Neuronal stem cell (in vitro differentiated cells): Measurements from ENCODE around the gene PEX16.
A peak's percentile ranks its signal among the peaks of the same experiment; 100 is the strongest.

ENCODE experiments used
- DNase-seq: peaks from one replicate; pipeline ENCODE4 v3.0.0-alpha.2; 2013; ENCODE audit warnings: low spot score
- H2AFZ ChIP-seq: one replicate; pipeline ENCODE4 v1.6.1; 2013; ENCODE audit warnings: mild to moderate bottlenecking, low read length, inconsistent platforms
- H2AK5ac ChIP-seq: 2 replicates; pipeline ENCODE4 v1.6.1; 2013; ENCODE audit warnings: low read depth, mild to moderate bottlenecking, inconsistent platforms, low read length, moderate library complexity, mixed read lengths
- H2BK120ac ChIP-seq: 2 replicates; pipeline ENCODE4 v1.6.1; 2013; ENCODE audit warnings: low read depth, mild to moderate bottlenecking, inconsistent platforms, low read length, moderate library complexity, mixed read lengths
- H2BK12ac ChIP-seq: one replicate; pipeline ENCODE4 v1.6.1; 2013; ENCODE audit warnings: low read length, inconsistent platforms
- H2BK15ac ChIP-seq: 2 replicates; pipeline ENCODE4 v1.6.1; 2013; ENCODE audit warnings: mild to moderate bottlenecking, low read length, inconsistent platforms, mixed read lengths
- H2BK5ac ChIP-seq: one replicate; pipeline ENCODE4 v1.6.1; 2013; ENCODE audit warnings: inconsistent platforms, mild to moderate bottlenecking, low read length, moderate library complexity
- H3K14ac ChIP-seq: one replicate; pipeline ENCODE4 v1.6.1; 2013; ENCODE audit warnings: low read length, inconsistent platforms
- H3K18ac ChIP-seq: 2 replicates; pipeline ENCODE4 v1.6.1; 2013; ENCODE audit warnings: low read length, inconsistent platforms
- H3K23ac ChIP-seq: 2 replicates; pipeline ENCODE4 v1.6.1; 2013; ENCODE audit warnings: low read depth, mild to moderate bottlenecking, mixed read lengths, low read length, inconsistent platforms; ENCODE audit not compliant: poor library complexity
- H3K27ac ChIP-seq: replicated peaks from 3 replicates; pipeline ENCODE4 v1.5.1; 2013; ENCODE audit warnings: low read length, inconsistent platforms
- H3K27me3 ChIP-seq, 3 experiments: 2 replicates each; pipeline ENCODE4 v1.6.1; 2013; ENCODE audit warnings: low read length in 3 of 3, mild to moderate bottlenecking in 2 of 3, inconsistent platforms in 1 of 3, low read depth in 1 of 3, mixed read lengths in 1 of 3, moderate library complexity in 1 of 3; ENCODE audit not compliant: control insufficient read depth in 3 of 3, insufficient read depth in 3 of 3
- H3K36me3 ChIP-seq, 2 donors: replicated peaks in 1 of 2; 2 replicates each; pipeline ENCODE4 v1.6.1; 2013; ENCODE audit warnings: low read length in 2 of 2; ENCODE audit not compliant: control insufficient read depth in 2 of 2, insufficient read depth in 2 of 2
- H3K4ac ChIP-seq: 2 replicates; pipeline ENCODE4 v1.6.1; 2013; ENCODE audit warnings: inconsistent platforms, mild to moderate bottlenecking, low read length, moderate library complexity
- H3K4me1 ChIP-seq, 2 donors: 1 replicate in 1 of 2; 2 replicates in 1 of 2; pipeline ENCODE4 v1.6.1; 2013; ENCODE audit warnings: low read length in 2 of 2, low read depth in 1 of 2; ENCODE audit not compliant: control insufficient read depth in 2 of 2, insufficient read depth in 1 of 2
- H3K4me2 ChIP-seq: one replicate; pipeline ENCODE4 v1.6.1; 2013; ENCODE audit warnings: mild to moderate bottlenecking, low read length, inconsistent platforms; ENCODE audit not compliant: insufficient read depth, poor library complexity, severe bottlenecking
- H3K4me3 ChIP-seq, 2 donors: 2 replicates each; pipeline ENCODE4 v1.5.1; 2013; ENCODE audit warnings: low read length in 2 of 2, mild to moderate bottlenecking in 2 of 2, inconsistent platforms in 1 of 2, moderate library complexity in 1 of 2
- H3K79me1 ChIP-seq: one replicate; pipeline ENCODE4 v1.6.1; 2013; ENCODE audit warnings: low read depth, mild to moderate bottlenecking, inconsistent platforms, low read length, moderate library complexity
- H3K9ac ChIP-seq: one replicate; pipeline ENCODE4 v1.6.1; 2013; ENCODE audit warnings: mild to moderate bottlenecking, low read depth, low read length, inconsistent platforms; ENCODE audit not compliant: poor library complexity
- H3K9me3 ChIP-seq, 2 donors: replicated peaks in 1 of 2; 2 replicates each; pipeline versions ENCODE3 to v1.6.1; 2013; ENCODE audit warnings: low read length in 2 of 2, mild to moderate bottlenecking in 2 of 2, inconsistent platforms in 1 of 2, low read depth in 1 of 2, mixed read lengths in 1 of 2, moderate library complexity in 1 of 2; ENCODE audit not compliant: control insufficient read depth in 2 of 2, insufficient read depth in 1 of 2
- H4K8ac ChIP-seq: one replicate; pipeline ENCODE4 v1.6.1; 2013; ENCODE audit warnings: low read depth, mild to moderate bottlenecking, inconsistent platforms, low read length, moderate library complexity
- H4K91ac ChIP-seq: one replicate; pipeline ENCODE4 v1.6.1; 2013; ENCODE audit warnings: low read length, low read depth, mild to moderate bottlenecking, inconsistent platforms; ENCODE audit not compliant: poor library complexity
- WGBS, 2 donors: extraction: QIAGEN DNeasy Blood & Tissue Kit; methylation state at CpG; one replicate each; pipeline ENCODE4 v1.1.7; 2013; ENCODE audit warnings: missing lambda C conversion rate in 2 of 2, mixed read lengths in 1 of 2; ENCODE audit not compliant: insufficient read length in 2 of 2, insufficient replicate concordance in 1 of 2; ENCODE audit errors: extremely low coverage in 2 of 2; 5-methylcytosine and 5-hydroxymethylcytosine counted together

PEX16 gene

GRCh38 chr11:45926536-45927331, 9.1 kb upstream of the PEX16 start:
- no peak for DNase-seq
- H3K9ac ChIP-seq: no peak overlapping the region

GRCh38 chr11:45926001-45926401, 8.3 kb upstream of the PEX16 start:
- no peak overlapping the region for H2BK12ac ChIP-seq
- H2BK15ac ChIP-seq: no peak overlapping the region
- H3K18ac ChIP-seq: peak overlapping the region; percentile 19
- peaks cover 7% of the 10 kb centered on the region for H3K79me1 ChIP-seq
- H3K9ac ChIP-seq: no peak overlapping the region
- H3K14ac ChIP-seq: no peak overlapping the region
- no peak overlapping the region for H4K91ac ChIP-seq
- no peaks in the 10 kb centered on the region for H3K9me3 ChIP-seq
- no peak overlapping the region for H2AFZ ChIP-seq
- H3K23ac ChIP-seq: no peak overlapping the region
- H3K27me3 ChIP-seq: peaks cover 0 to 45% (median 13%) of the 10 kb centered on the region in 3 experiments
- H3K4me1 ChIP-seq: peaks cover 5 to 7% of the 10 kb centered on the region in 2 donors
- no peak overlapping the region for H3K4me2 ChIP-seq
- no peak overlapping the region for H3K4me3 ChIP-seq
- no peak overlapping the region for H3K27ac ChIP-seq
- no peak overlapping the region for H2BK120ac ChIP-seq
- WGBS, 2 donors: no CpG with 5 or more reads among the region's 12 CpGs
- H3K4ac ChIP-seq: no peak overlapping the region
- no peak for DNase-seq
- no peak overlapping the region for H2AK5ac ChIP-seq
- peak overlapping the region; percentile 54 for H2BK5ac ChIP-seq
- no peak overlapping the region for H4K8ac ChIP-seq
- H3K36me3 ChIP-seq: peaks cover 0 to 1% of the 10 kb centered on the region in 2 donors

More at GRCh38 chr11:45926536-45927331, 9.1 kb upstream of the PEX16 start:
- peaks cover 7% of the 10 kb centered on the region for H3K79me1 ChIP-seq
- H3K4me2 ChIP-seq: no peak overlapping the region
- H3K14ac ChIP-seq: no peak overlapping the region
- H3K4ac ChIP-seq: peak overlapping the region; percentile 23
- no peak overlapping the region for H3K23ac ChIP-seq
- peak overlapping the region; percentile 54 for H2BK5ac ChIP-seq
- H4K8ac ChIP-seq: no peak overlapping the region
- H2AFZ ChIP-seq: no peak overlapping the region
- peaks cover 0 to 38% (median 13%) of the 10 kb centered on the region in 3 experiments for H3K27me3 ChIP-seq
- H2BK12ac ChIP-seq: peak overlapping the region; percentile 90
- H3K18ac ChIP-seq: peak overlapping the region; percentile 38
- H4K91ac ChIP-seq: peak overlapping the region; percentile 92
- no peak overlapping the region for H2BK120ac ChIP-seq
- H2BK15ac ChIP-seq: no peak overlapping the region
- peaks cover 3 to 6% of the 10 kb centered on the region in 2 donors for H3K36me3 ChIP-seq
- H3K27ac ChIP-seq: no peak overlapping the region
- H3K4me3 ChIP-seq: no peak overlapping the region
- H3K4me1 ChIP-seq: peaks cover 0 to under 1% of the 10 kb centered on the region in 2 donors
- H2AK5ac ChIP-seq: no peak overlapping the region
- no CpG with 5 or more reads among the region's 12 CpGs for WGBS, 2 donors
- no peaks in the 10 kb centered on the region for H3K9me3 ChIP-seq

- DNase-seq: no peak
- Histone ChIP-seq H3K4me2 (no peak overlapping the region), H2BK15ac (no peak overlapping the region), H2BK12ac (no peak overlapping the region), H3K4me3 (no peak overlapping the region), H3K4me1 (peaks cover 9 to 10% of the 10 kb centered on the region in 2 donors), H4K8ac (no peak overlapping the region), H2AFZ (no peak overlapping the region), H2BK120ac (no peak overlapping the region), H3K18ac (no peak overlapping the region), H3K36me3 (peaks cover 0 to 1% of the 10 kb centered on the region in 2 donors), H3K14ac (no peak overlapping the region), H3K9ac (no peak overlapping the region), H3K27me3 (peaks cover 0 to 50% (median 13%) of the 10 kb centered on the region in 3 experiments), H4K91ac (no peak overlapping the region), H3K23ac (no peak overlapping the region), H3K4ac (no peak overlapping the region), H3K79me1 (peaks cover 7% of the 10 kb centered on the region), H3K9me3 (no peaks in the 10 kb centered on the region), H2AK5ac (no peak overlapping the region), H3K27ac (no peak overlapping the region), H2BK5ac (no peak overlapping the region)
- WGBS, 2 donors: no CpG with 5 or more reads among the region's 3 CpGs
Observed at GRCh38 chr11:45925550-45925949, 7.9 kb upstream of the PEX16 start.

- no peak overlapping the region for H3K9ac ChIP-seq
- H3K4me1 ChIP-seq: peaks cover 14 to 15% of the 10 kb centered on the region in 2 donors
- no peak overlapping the region for H3K4ac ChIP-seq
- peaks cover 0 to 56% (median 13%) of the 10 kb centered on the region in 3 experiments for H3K27me3 ChIP-seq
- no peak overlapping the region for H3K4me2 ChIP-seq
- H2BK15ac ChIP-seq: peak overlapping the region; percentile 14
- no peak overlapping the region for H2BK5ac ChIP-seq
- no peak overlapping the region for H4K91ac ChIP-seq
- no peak overlapping the region for H2BK120ac ChIP-seq
- H3K18ac ChIP-seq: no peak overlapping the region
- H3K36me3 ChIP-seq: no peaks in the 10 kb centered on the region
- H2AK5ac ChIP-seq: no peak overlapping the region
- H4K8ac ChIP-seq: no peak overlapping the region
- no peaks in the 10 kb centered on the region for H3K9me3 ChIP-seq
- no peak overlapping the region for H3K14ac ChIP-seq
- H3K4me3 ChIP-seq: no peak overlapping the region
- H3K27ac ChIP-seq: no peak overlapping the region
- H2BK12ac ChIP-seq: no peak overlapping the region
- no peak overlapping the region for H2AFZ ChIP-seq
- no peak for DNase-seq
- no CpG with 5 or more reads among the region's 6 CpGs for WGBS, 2 donors
- no peak overlapping the region for H3K23ac ChIP-seq
- peaks cover 7% of the 10 kb centered on the region for H3K79me1 ChIP-seq
Observed at GRCh38 chr11:45924927-45925326, 7.2 kb upstream of the PEX16 start.
